PC-3 (cell line): ENCODE data around the gene DIAPH2. TPM values are rescaled to one million over a fixed set of nuclear protein-coding genes. Genes with fewer than 3 reads are reported as not detected.

ENCODE experiments used
- ATAC-seq: fragments of 200-7000 bp; cut with Tn5 transposase; 2 replicates; pipeline ENCODE4 v1.9.1; 2020; ENCODE audit warnings: mild to moderate bottlenecking, moderate library complexity
- BruUV-seq: library from RNA; stranded (reverse); fragments of 400-500 nt; replicated peaks from 2 replicates; lab custom pipeline; 2021; lab: Mats Ljungman, UMichigan
- CTCF ChIA-PET: fragments of 300-600 bp; sonication (Branson Sonifier 250); formaldehyde crosslinking; loops from one replicate; lab custom pipeline; 2022; ENCODE audit warnings: antibody characterized with exemption; lab: Charles Lee
- POLR2A ChIA-PET: fragments of 300-600 bp; sonication (Branson Sonifier 250); formaldehyde crosslinking; loops from one replicate; lab custom pipeline; 2022; ENCODE audit warnings: antibody characterized with exemption; ENCODE audit not compliant: unreplicated experiment; lab: Charles Lee
- DNase-seq: peaks from one replicate; pipeline ENCODE4 v3.0.0-alpha.2; 2015
- H2AFZ ChIP-seq: fragments of 300-600 bp; sonication (generic); 2 replicates; pipeline ENCODE4 v1.6.0; 2016; ENCODE audit warnings: antibody characterized with exemption, low read length
- H3F3A ChIP-seq: fragments of 300-600 bp; sonication (generic); one replicate; pipeline ENCODE4 v1.6.0; 2017; ENCODE audit warnings: antibody characterized with exemption, low read length, control low read depth, mild to moderate bottlenecking; ENCODE audit not compliant: unreplicated experiment
- H3K27ac ChIP-seq: fragments of 300-600 bp; sonication (generic); 2 replicates; pipeline ENCODE4 v1.5.1; 2016; ENCODE audit warnings: mild to moderate bottlenecking, low read length
- H3K27me3 ChIP-seq: fragments of 300-600 bp; sonication (generic); 2 replicates; pipeline ENCODE4 v1.6.1; 2016; ENCODE audit warnings: low read length, mixed read lengths
- H3K36me3 ChIP-seq: fragments of 300-600 bp; sonication (generic); 2 replicates; pipeline ENCODE4 v1.6.1; 2016; ENCODE audit warnings: low read depth, mixed run types, low read length, mixed read lengths
- H3K4me1 ChIP-seq: fragments of 300-600 bp; sonication (generic); 2 replicates; pipeline ENCODE4 v1.5.1; 2016; ENCODE audit warnings: low read length; ENCODE audit not compliant: insufficient read depth
- H3K4me2 ChIP-seq: fragments of 300-600 bp; sonication (generic); 2 replicates; pipeline ENCODE4 v1.6.0; 2016; ENCODE audit warnings: low read length
- H3K4me3 ChIP-seq: fragments of 300-600 bp; sonication (generic); 2 replicates; pipeline ENCODE4 v1.5.1; 2016; ENCODE audit warnings: mild to moderate bottlenecking, low read length, mixed read lengths
- H3K79me2 ChIP-seq: fragments of 300-600 bp; sonication (generic); 2 replicates; pipeline ENCODE4 v1.6.1; 2017; ENCODE audit warnings: low read length, mixed read lengths
- H3K9ac ChIP-seq: fragments of 300-600 bp; sonication (generic); 2 replicates; pipeline ENCODE4 v1.6.0; 2016; ENCODE audit warnings: mild to moderate bottlenecking, low read length
- H3K9me2 ChIP-seq: fragments of 300-600 bp; sonication (generic); replicated peaks from 2 replicates; pipeline ENCODE4 v1.6.1; 2016; ENCODE audit warnings: mixed run types, low read length, mixed read lengths
- H3K9me3 ChIP-seq: fragments of 300-600 bp; sonication (generic); 2 replicates; pipeline ENCODE4 v1.6.1; 2016; ENCODE audit warnings: low read length, mixed read lengths
- H4K20me1 ChIP-seq: fragments of 300-600 bp; sonication (generic); 2 replicates; pipeline ENCODE4 v1.6.1; 2016; ENCODE audit warnings: low read length, mixed read lengths
- CTCF ChIP-seq: fragments of 300-600 bp; sonication (generic); conservative IDR thresholded peaks from 2 replicates; pipeline ENCODE4 v1.5.1; 2017; ENCODE audit warnings: antibody characterized with exemption, low read depth, mild to moderate bottlenecking, low read length
- EZH2 ChIP-seq: fragments of 300-600 bp; sonication (generic); IDR thresholded peaks from one replicate; pipeline ENCODE4 v1.6.1; 2017; ENCODE audit warnings: antibody characterized with exemption, mild to moderate bottlenecking, low read length; ENCODE audit not compliant: unreplicated experiment
- EZH2phosphoT487 ChIP-seq: fragments of 300-600 bp; sonication (generic); IDR thresholded peaks from 2 replicates; pipeline ENCODE4 v1.6.1; 2018; ENCODE audit warnings: mild to moderate bottlenecking, antibody characterized with exemption, low read length, borderline replicate concordance
- intact Hi-C: fragments of 100-400 bp; cut with micrococcal nuclease; formaldehyde crosslinking; loops from 2 replicates; pipeline ENCODE4 v1.9.0; 2023
- total RNA-seq: library from RNA; depleted of rRNA; stranded (reverse); fragments of >200 nt; gene quantifications from 2 replicates; pipeline ENCODE4 v1.2.3, GENCODE V29; 2014

Gene DIAPH2
- total RNA-seq, 1 experiment from 2014 or later: 15.1 TPM

GRCh38 chrX:96792047-96792446 lies 107.4 kb downstream of the DIAPH2 start:
- Histone ChIP-seq H3K27ac (no peak overlapping the region), H3K4me2 (no peak overlapping the region), H3K4me3 (no peak overlapping the region), H3K36me3 (no peaks in the 10 kb centered on the region), H3K9me2 (no peaks in the 10 kb centered on the region), H3K4me1 (no peaks in the 10 kb centered on the region), H3F3A (no peaks in the 10 kb centered on the region), H3K79me2 (no peaks in the 10 kb centered on the region), H4K20me1 (no peaks in the 10 kb centered on the region), H3K9ac (no peak overlapping the region), H2AFZ (no peak overlapping the region), H3K27me3 (no peaks in the 10 kb centered on the region), H3K9me3 (no peaks in the 10 kb centered on the region)
- ChIA-PET CTCF (no interaction called here), POLR2A (no interaction called here)
- ATAC-seq: no peak
- intact Hi-C loops: no loop called here
- no peak for DNase-seq
- no TSS peak for BruUV-seq
- TF ChIP-seq CTCF (no peak), EZH2 (no peak), EZH2phosphoT487 (no peak)

GRCh38 chrX:96798982-96799381 lies 114.3 kb downstream of the DIAPH2 start:
- DNase-seq (no peak), ATAC-seq (no peak)
- intact Hi-C loops: no loop called here
- ChIA-PET CTCF (no interaction called here), POLR2A (no interaction called here)
- no peaks in the 10 kb centered on the region for H3K36me3 ChIP-seq
- H3K9me2 ChIP-seq: no peaks in the 10 kb centered on the region
- H3K4me2 ChIP-seq: no peak overlapping the region
- no peaks in the 10 kb centered on the region for H4K20me1 ChIP-seq
- H3K79me2 ChIP-seq: no peaks in the 10 kb centered on the region
- H3K9ac ChIP-seq: no peak overlapping the region
- H3F3A ChIP-seq: no peaks in the 10 kb centered on the region
- TF ChIP-seq CTCF: no peak
- no peak for TF ChIP-seq EZH2
- TF ChIP-seq EZH2phosphoT487: no peak
- no peak overlapping the region for H2AFZ ChIP-seq
- no peak overlapping the region for H3K4me3 ChIP-seq
- no peak overlapping the region for H3K27ac ChIP-seq
- H3K4me1 ChIP-seq: no peaks in the 10 kb centered on the region
- H3K9me3 ChIP-seq: no peaks in the 10 kb centered on the region
- H3K27me3 ChIP-seq: no peaks in the 10 kb centered on the region
- BruUV-seq: no TSS peak

- DNase-seq: no peak
- Histone ChIP-seq H2AFZ (no peak overlapping the region), H3K79me2 (no peaks in the 10 kb centered on the region), H3K9me3 (no peaks in the 10 kb centered on the region), H3K4me2 (no peak overlapping the region), H3K9ac (no peak overlapping the region), H4K20me1 (no peaks in the 10 kb centered on the region), H3K27me3 (no peaks in the 10 kb centered on the region), H3K4me1 (no peaks in the 10 kb centered on the region), H3K9me2 (no peaks in the 10 kb centered on the region), H3F3A (no peaks in the 10 kb centered on the region), H3K27ac (no peak overlapping the region), H3K4me3 (no peak overlapping the region), H3K36me3 (no peaks in the 10 kb centered on the region)
- CTCF ChIA-PET: no interaction called here
- no peak for ATAC-seq
- BruUV-seq: no TSS peak
- POLR2A ChIA-PET: no interaction called here
- intact Hi-C loops: no loop called here
- no peak for TF ChIP-seq EZH2phosphoT487
- TF ChIP-seq EZH2: no peak
- TF ChIP-seq CTCF: no peak
Measured at GRCh38 chrX:96807318-96807717, 122.7 kb downstream of the DIAPH2 start.
